ENCODE results near the gene E2F4.

DNA sequence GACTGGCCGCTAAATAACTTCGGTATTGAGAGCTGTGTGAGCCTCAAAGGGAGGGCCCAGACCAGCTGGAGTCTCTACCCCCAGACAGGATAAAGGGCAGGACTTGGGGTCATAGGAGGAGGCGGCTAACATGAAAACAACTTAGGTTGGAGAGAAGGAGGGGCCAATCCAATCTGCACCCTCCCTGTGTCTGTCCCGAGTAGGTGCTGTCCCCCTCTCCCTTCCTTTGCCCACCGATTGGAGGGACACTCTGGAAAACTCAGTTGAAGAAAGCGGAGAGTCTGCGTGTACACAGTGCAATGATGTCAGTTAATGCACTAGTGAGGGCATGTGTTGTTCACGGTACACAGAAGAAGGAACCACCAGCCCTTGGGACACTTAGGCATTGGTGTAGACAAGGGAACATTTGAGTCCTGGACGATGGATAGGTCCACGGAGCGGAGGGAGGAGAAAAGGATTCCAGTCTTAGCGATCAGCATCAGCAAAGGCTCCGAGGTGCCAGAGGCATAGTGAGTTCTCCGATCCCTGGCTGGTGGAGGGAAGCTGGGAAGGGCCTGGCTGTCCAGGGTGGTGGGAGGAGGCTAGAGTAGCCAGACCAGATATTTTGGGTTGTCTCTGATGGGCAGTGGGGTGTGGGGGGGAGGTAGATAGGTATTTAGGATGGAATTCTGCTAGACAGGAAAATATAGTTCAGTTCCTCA, 20.9 kb upstream of the E2F4 start:
- TF ChIP-seq, protein P1, sequence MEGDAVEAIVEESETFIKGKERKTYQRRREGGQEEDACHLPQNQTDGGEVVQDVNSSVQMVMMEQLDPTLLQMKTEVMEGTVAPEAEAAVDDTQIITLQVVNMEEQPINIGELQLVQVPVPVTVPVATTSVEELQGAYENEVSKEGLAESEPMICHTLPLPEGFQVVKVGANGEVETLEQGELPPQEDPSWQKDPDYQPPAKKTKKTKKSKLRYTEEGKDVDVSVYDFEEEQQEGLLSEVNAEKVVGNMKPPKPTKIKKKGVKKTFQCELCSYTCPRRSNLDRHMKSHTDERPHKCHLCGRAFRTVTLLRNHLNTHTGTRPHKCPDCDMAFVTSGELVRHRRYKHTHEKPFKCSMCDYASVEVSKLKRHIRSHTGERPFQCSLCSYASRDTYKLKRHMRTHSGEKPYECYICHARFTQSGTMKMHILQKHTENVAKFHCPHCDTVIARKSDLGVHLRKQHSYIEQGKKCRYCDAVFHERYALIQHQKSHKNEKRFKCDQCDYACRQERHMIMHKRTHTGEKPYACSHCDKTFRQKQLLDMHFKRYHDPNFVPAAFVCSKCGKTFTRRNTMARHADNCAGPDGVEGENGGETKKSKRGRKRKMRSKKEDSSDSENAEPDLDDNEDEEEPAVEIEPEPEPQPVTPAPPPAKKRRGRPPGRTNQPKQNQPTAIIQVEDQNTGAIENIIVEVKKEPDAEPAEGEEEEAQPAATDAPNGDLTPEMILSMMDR (IDR thresholded peaks at IDR 0.05), result no peak
- TF ChIP-seq POLR2A (IDR thresholded peaks at IDR 0.05), result no peak
